ENCODE results near the gene SSTR3. TPM values are rescaled to one million over a fixed set of nuclear protein-coding genes. Genes with fewer than 3 reads are reported as not detected.
A peak's percentile ranks its signal among the peaks of the same experiment; 100 is the strongest.

SSTR3 gene
- total RNA-seq, 4 donors from 2014 or later = 0.16 to 0.41 TPM; not detected in 2

DNA sequence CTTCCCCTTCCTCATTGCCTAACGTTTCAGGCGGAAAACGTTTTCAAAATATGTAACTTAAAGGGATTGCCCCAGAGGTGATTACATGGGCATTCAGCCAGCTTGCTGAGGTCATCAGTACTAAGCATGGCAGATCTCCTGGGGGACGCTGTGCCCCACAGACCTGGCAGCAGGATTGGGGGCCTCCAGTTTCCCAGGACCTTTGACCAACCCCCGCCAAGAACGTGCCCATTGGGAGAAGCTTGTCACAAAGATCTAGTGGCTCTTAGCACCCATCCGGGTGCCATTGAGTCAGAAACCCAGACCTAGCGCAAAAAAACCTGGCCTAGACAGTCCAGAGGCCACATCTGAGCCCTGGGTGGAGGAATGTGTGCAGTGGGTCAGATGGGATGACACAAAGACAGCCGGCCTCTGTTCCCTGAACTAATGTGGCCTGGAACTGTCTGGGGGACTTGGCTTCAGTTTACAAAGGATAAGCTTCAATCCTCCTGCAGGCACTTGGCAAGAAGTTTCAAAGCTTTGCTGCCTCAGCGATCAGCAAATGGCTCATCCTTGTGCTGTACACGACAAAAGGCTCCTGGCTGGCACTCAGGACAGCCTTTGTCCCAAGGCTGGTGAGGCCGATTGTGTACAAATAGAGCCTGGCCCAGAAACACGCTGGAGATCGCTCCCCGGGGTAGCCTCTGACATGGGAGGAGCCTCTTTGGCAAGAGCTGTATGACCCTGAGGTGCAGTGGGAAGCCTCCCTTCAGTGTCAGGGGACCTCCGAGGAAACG, 33.7 kb downstream of the SSTR3 start:
- 20 to 34% methylated on average over 1 to 13 of the region's 17 CpGs for WGBS, 2 donors (ENCODE audit: low coverage in 1 of 2)
- in situ Hi-C loops (cut with MboI; ENCODE audit: low pct_ligation_motif_present in 1 of 4, low pct_unique_long_range_greater_than_20kb in 1 of 4, low sequenced_read_pairs in 3 of 4) = no loop called here
- peak; percentile 76 for DNase-seq
- intact Hi-C loops (cut with DNase I; ENCODE audit: low total_unique reads) = no loop called here
- Histone ChIP-seq H3K36me3 (no peaks in the 10 kb centered on the region), H3K27ac (peak overlapping the region; percentile 57 to 78 (median 68)), H3K4me1 (peaks cover 33 to 51% (median 44%) of the 10 kb centered on the region in 4 donors), H3K4me3 (no peak overlapping the region), H3K9me3 (no peaks in the 10 kb centered on the region), H3K27me3 (no peaks in the 10 kb centered on the region)
- TF ChIP-seq, protein P1, sequence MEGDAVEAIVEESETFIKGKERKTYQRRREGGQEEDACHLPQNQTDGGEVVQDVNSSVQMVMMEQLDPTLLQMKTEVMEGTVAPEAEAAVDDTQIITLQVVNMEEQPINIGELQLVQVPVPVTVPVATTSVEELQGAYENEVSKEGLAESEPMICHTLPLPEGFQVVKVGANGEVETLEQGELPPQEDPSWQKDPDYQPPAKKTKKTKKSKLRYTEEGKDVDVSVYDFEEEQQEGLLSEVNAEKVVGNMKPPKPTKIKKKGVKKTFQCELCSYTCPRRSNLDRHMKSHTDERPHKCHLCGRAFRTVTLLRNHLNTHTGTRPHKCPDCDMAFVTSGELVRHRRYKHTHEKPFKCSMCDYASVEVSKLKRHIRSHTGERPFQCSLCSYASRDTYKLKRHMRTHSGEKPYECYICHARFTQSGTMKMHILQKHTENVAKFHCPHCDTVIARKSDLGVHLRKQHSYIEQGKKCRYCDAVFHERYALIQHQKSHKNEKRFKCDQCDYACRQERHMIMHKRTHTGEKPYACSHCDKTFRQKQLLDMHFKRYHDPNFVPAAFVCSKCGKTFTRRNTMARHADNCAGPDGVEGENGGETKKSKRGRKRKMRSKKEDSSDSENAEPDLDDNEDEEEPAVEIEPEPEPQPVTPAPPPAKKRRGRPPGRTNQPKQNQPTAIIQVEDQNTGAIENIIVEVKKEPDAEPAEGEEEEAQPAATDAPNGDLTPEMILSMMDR (IDR thresholded peaks at IDR 0.05) = no peak
- peak; percentile 25 for TF ChIP-seq POLR2A (IDR thresholded peaks at IDR 0.05)

GRCh38 chr22:37177755-37178154, 34.5 kb downstream of the SSTR3 start:
- no peak for DNase-seq
- in situ Hi-C loops (cut with MboI; ENCODE audit: low pct_ligation_motif_present in 1 of 4, low pct_unique_long_range_greater_than_20kb in 1 of 4, low sequenced_read_pairs in 3 of 4) (no loop called here), intact Hi-C loops (cut with DNase I; ENCODE audit: low total_unique reads) (no loop called here)
- Histone ChIP-seq H3K4me1 (peaks cover 33 to 51% (median 44%) of the 10 kb centered on the region in 4 donors), H3K9me3 (no peaks in the 10 kb centered on the region), H3K27me3 (no peaks in the 10 kb centered on the region), H3K4me3 (no peak overlapping the region), H3K36me3 (no peaks in the 10 kb centered on the region), H3K27ac (peak overlapping the region; percentile 57 to 78 (median 68))
- WGBS, 2 donors (ENCODE audit: low coverage in 1 of 2) = 80 to 85% methylated on average over 2 to 3 of the region's 3 CpGs
- no peak for TF ChIP-seq POLR2A (IDR thresholded peaks at IDR 0.05)
- TF ChIP-seq, protein P1 (IDR thresholded peaks at IDR 0.05) = no peak
- no peak for TF ChIP-seq EP300 (IDR thresholded peaks at IDR 0.05; ENCODE audit: low read depth)
- TF ChIP-seq POLR2AphosphoS5 (IDR thresholded peaks at IDR 0.05) = no peak

DNA sequence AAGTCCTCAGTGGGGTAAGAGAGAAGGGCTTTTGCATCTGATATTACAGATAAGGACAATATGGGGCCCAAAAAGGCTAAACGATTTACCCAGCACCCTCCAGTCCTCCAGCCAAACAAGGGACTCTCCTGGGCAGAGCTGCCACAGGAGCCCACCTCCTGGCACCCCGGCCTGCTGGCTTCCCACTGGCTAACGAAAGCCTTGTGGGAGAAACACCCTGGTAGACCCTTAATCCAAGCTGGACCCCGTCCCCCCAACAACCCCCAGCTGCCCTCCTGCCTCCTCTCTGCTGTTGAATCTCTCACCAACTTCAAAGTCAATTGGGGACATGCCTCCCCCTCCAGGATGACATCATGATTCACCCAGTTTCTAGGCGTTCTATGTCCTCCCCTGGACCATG, 35.1 kb downstream of the SSTR3 start:
- intact Hi-C loops (cut with DNase I; ENCODE audit: low total_unique reads) = no loop called here
- TF ChIP-seq POLR2AphosphoS5 (IDR thresholded peaks at IDR 0.05) (no peak), EP300 (IDR thresholded peaks at IDR 0.05; ENCODE audit: low read depth) (no peak), POLR2A (IDR thresholded peaks at IDR 0.05) (no peak)
- TF ChIP-seq, protein P1 (IDR thresholded peaks at IDR 0.05) = no peak
- in situ Hi-C loops (cut with MboI; ENCODE audit: low pct_ligation_motif_present in 1 of 4, low pct_unique_long_range_greater_than_20kb in 1 of 4, low sequenced_read_pairs in 3 of 4) = no loop called here
- Histone ChIP-seq H3K4me3 (no peak overlapping the region), H3K9me3 (no peaks in the 10 kb centered on the region), H3K27ac (peak overlapping the region; percentile 27 to 78 (median 50)), H3K4me1 (peaks cover 33 to 51% (median 44%) of the 10 kb centered on the region in 4 donors), H3K27me3 (no peaks in the 10 kb centered on the region), H3K36me3 (no peaks in the 10 kb centered on the region)
- WGBS, 2 donors (ENCODE audit: low coverage in 1 of 2) = 40 to 69% methylated on average over 1 to 5 of the region's 5 CpGs
- no peak for DNase-seq

- intact Hi-C loops (cut with DNase I; ENCODE audit: low total_unique reads) = no loop called here
These were observed 35.7 kb downstream of the SSTR3 start for GRCh38 chr22:37176464-37177061.

More at GRCh38 chr22:37176464-37177061, 35.7 kb downstream of the SSTR3 start:
- TF ChIP-seq EP300 (IDR thresholded peaks at IDR 0.05; ENCODE audit: low read depth) (no peak), POLR2AphosphoS5 (IDR thresholded peaks at IDR 0.05) (peak; percentile 47 to 61 (median 56)), POLR2A (IDR thresholded peaks at IDR 0.05) (no peak)
- TF ChIP-seq, protein P1 (IDR thresholded peaks at IDR 0.05) = no peak
- 50 to 52% methylated on average over 5 to 23 of the region's 23 CpGs for WGBS, 2 donors (ENCODE audit: low coverage in 1 of 2)
- Histone ChIP-seq H3K27me3 (no peaks in the 10 kb centered on the region), H3K36me3 (no peaks in the 10 kb centered on the region), H3K4me3 (no peak overlapping the region), H3K27ac (peak overlapping the region; percentile 27 to 78 (median 50)), H3K4me1 (peaks cover 33 to 51% (median 44%) of the 10 kb centered on the region in 4 donors), H3K9me3 (no peaks in the 10 kb centered on the region)
- peak; percentile 52 for DNase-seq
- in situ Hi-C loops (cut with MboI; ENCODE audit: low pct_ligation_motif_present in 1 of 4, low pct_unique_long_range_greater_than_20kb in 1 of 4, low sequenced_read_pairs in 3 of 4) = no loop called here

Data from transverse colon (tissue), 4 donors.